Measurements from ENCODE around the gene NRXN2.
"Not testable (repeated sequence)": the region's sequence is repeated elsewhere in the genome, so short reads cannot be mapped to it uniquely, and the experiment has no call there.

DNA sequence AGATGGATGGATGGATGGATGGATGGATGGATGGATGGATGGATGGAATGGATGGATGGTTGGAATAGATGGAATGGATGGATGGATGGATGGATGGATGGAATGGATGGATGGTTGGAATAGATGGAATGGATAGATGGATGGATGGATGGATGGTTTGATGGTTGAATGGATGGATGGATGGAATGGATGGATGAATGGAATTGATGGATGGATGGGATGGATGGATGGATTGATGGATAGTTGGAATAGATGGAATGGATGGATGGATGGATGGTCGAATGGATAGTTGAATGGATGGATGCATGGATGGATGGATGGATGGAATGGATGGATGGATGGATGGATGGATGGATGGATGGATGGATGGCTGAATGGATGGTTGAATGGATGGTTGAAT lies 127.1 kb downstream of the NRXN2 start:
- TF ChIP-seq POLR2A (IDR thresholded peaks at IDR 0.05; ENCODE audit: low read depth, low read length); POLR2AphosphoS2 (IDR thresholded peaks at IDR 0.05; ENCODE audit: low read depth, low read length); KDM1A (IDR thresholded peaks at IDR 0.05; ENCODE audit: borderline replicate concordance); LARP7 (IDR thresholded peaks at IDR 0.05); HDAC6 (IDR thresholded peaks at IDR 0.05; ENCODE audit: unreplicated experiment): not testable (repeated sequence)
- TF ChIP-seq, protein P1, sequence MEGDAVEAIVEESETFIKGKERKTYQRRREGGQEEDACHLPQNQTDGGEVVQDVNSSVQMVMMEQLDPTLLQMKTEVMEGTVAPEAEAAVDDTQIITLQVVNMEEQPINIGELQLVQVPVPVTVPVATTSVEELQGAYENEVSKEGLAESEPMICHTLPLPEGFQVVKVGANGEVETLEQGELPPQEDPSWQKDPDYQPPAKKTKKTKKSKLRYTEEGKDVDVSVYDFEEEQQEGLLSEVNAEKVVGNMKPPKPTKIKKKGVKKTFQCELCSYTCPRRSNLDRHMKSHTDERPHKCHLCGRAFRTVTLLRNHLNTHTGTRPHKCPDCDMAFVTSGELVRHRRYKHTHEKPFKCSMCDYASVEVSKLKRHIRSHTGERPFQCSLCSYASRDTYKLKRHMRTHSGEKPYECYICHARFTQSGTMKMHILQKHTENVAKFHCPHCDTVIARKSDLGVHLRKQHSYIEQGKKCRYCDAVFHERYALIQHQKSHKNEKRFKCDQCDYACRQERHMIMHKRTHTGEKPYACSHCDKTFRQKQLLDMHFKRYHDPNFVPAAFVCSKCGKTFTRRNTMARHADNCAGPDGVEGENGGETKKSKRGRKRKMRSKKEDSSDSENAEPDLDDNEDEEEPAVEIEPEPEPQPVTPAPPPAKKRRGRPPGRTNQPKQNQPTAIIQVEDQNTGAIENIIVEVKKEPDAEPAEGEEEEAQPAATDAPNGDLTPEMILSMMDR (IDR thresholded peaks at IDR 0.05 in 2 of 3, conservative IDR thresholded peaks at IDR 0.05 in 1 of 3; ENCODE audit: control insufficient read depth in 2 of 3, extremely low read depth in 1 of 3, insufficient read depth in 1 of 3, low read depth in 3 of 3, low read length in 3 of 3): not testable (repeated sequence)
- TF ChIP-seq, protein P2, sequence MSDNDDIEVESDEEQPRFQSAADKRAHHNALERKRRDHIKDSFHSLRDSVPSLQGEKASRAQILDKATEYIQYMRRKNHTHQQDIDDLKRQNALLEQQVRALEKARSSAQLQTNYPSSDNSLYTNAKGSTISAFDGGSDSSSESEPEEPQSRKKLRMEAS (IDR thresholded peaks at IDR 0.05; ENCODE audit: low read depth, low read length): not testable (repeated sequence)
- TF ChIP-seq, protein P3, sequence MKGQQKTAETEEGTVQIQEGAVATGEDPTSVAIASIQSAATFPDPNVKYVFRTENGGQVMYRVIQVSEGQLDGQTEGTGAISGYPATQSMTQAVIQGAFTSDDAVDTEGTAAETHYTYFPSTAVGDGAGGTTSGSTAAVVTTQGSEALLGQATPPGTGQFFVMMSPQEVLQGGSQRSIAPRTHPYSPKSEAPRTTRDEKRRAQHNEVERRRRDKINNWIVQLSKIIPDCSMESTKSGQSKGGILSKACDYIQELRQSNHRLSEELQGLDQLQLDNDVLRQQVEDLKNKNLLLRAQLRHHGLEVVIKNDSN (IDR thresholded peaks at IDR 0.05; ENCODE audit: borderline replicate concordance, extremely low read length, insufficient read depth, low read depth, low read length): not testable (repeated sequence)
